Duodenal mucosa (tissue), 2 donors: Measurements from ENCODE around the gene NGB.

ENCODE experiments used
- H3K27ac ChIP-seq: one replicate; pipeline ENCODE4 v1.7.0; 2013; ENCODE audit warnings: low read depth, low read length
- H3K27me3 ChIP-seq, 2 donors: one replicate each; pipeline ENCODE4 v1.7.0; 2013; ENCODE audit warnings: low read length in 2 of 2, control low read depth in 1 of 2; ENCODE audit not compliant: insufficient read depth in 2 of 2, control insufficient read depth in 1 of 2
- H3K36me3 ChIP-seq, 2 donors: one replicate each; pipeline ENCODE4 v1.7.0; 2013; ENCODE audit warnings: low read length in 2 of 2, control low read depth in 1 of 2; ENCODE audit not compliant: insufficient read depth in 2 of 2, control insufficient read depth in 1 of 2
- H3K4me1 ChIP-seq, 2 donors: one replicate each; pipeline ENCODE4 v1.7.0; 2013; ENCODE audit warnings: low read length in 2 of 2, control low read depth in 1 of 2; ENCODE audit not compliant: insufficient read depth in 2 of 2, control insufficient read depth in 1 of 2
- H3K4me3 ChIP-seq, 2 donors: one replicate each; pipeline ENCODE4 v1.7.0; 2013; ENCODE audit warnings: low read length in 2 of 2, low read depth in 1 of 2
- H3K9ac ChIP-seq, 2 donors: one replicate each; pipeline ENCODE4 v1.7.0; 2013; ENCODE audit warnings: low read length in 2 of 2, low read depth in 1 of 2
- H3K9me3 ChIP-seq, 2 donors: one replicate each; pipeline ENCODE4 v1.7.0; 2013; ENCODE audit warnings: low read length in 2 of 2, control low read depth in 1 of 2; ENCODE audit not compliant: control insufficient read depth in 1 of 2

Gene NGB

GRCh38 chr14:77256694-77257093 lies 14.3 kb downstream of the NGB start:
- H3K4me1 ChIP-seq = no peaks in the 10 kb centered on the region
- no peak overlapping the region for H3K4me3 ChIP-seq
- no peaks in the 10 kb centered on the region for H3K36me3 ChIP-seq
- H3K27me3 ChIP-seq = no peaks in the 10 kb centered on the region
- no peaks in the 10 kb centered on the region for H3K9me3 ChIP-seq
- H3K9ac ChIP-seq = no peak overlapping the region
- no peak overlapping the region for H3K27ac ChIP-seq

GRCh38 chr14:77253333-77254190 lies 17.4 kb downstream of the NGB start:
- Histone ChIP-seq H3K4me3 (no peak overlapping the region), H3K27me3 (no peaks in the 10 kb centered on the region), H3K36me3 (no peaks in the 10 kb centered on the region), H3K9ac (no peak overlapping the region), H3K27ac (no peak overlapping the region), H3K4me1 (no peaks in the 10 kb centered on the region), H3K9me3 (no peaks in the 10 kb centered on the region)

- H3K27me3 ChIP-seq = no peaks in the 10 kb centered on the region
- no peak overlapping the region for H3K4me3 ChIP-seq
- H3K36me3 ChIP-seq = no peaks in the 10 kb centered on the region
- H3K27ac ChIP-seq = no peak overlapping the region
- no peaks in the 10 kb centered on the region for H3K4me1 ChIP-seq
- no peak overlapping the region for H3K9ac ChIP-seq
- no peaks in the 10 kb centered on the region for H3K9me3 ChIP-seq
These were observed 19.1 kb downstream of the NGB start for GRCh38 chr14:77251870-77252269.

GRCh38 chr14:77250927-77251326 lies 20.1 kb downstream of the NGB start:
- Histone ChIP-seq H3K36me3 (no peaks in the 10 kb centered on the region), H3K9ac (no peak overlapping the region), H3K27ac (no peak overlapping the region), H3K27me3 (no peaks in the 10 kb centered on the region), H3K4me3 (no peak overlapping the region), H3K4me1 (no peaks in the 10 kb centered on the region), H3K9me3 (no peaks in the 10 kb centered on the region)

GRCh38 chr14:77249286-77249685 lies 21.7 kb downstream of the NGB start:
- no peak overlapping the region for H3K9ac ChIP-seq
- H3K27me3 ChIP-seq = no peaks in the 10 kb centered on the region
- H3K4me3 ChIP-seq = no peak overlapping the region
- no peaks in the 10 kb centered on the region for H3K36me3 ChIP-seq
- no peaks in the 10 kb centered on the region for H3K9me3 ChIP-seq
- H3K4me1 ChIP-seq = no peaks in the 10 kb centered on the region
- no peak overlapping the region for H3K27ac ChIP-seq

DNA sequence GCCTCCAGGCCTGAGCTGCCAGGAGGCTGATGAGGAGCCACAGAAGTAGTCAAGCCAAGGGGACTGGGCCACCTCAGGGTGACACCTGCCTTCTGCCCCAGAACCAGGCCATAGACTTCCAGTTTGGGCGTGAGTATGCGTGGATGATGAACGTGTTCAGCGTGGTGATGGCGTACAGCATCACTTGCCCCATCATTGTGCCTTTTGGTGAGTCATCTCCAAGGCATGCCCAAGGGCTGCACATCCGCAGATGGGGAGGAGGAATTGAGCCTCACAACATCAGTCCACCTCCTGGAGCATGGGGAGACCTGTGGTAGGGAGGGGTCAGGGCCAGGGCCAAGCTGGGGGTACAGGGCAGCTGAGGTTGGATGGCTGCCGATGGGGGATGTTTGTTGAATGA lies 22.3 kb downstream of the NGB start:
- H3K9ac ChIP-seq = no peak overlapping the region
- no peaks in the 10 kb centered on the region for H3K9me3 ChIP-seq
- no peak overlapping the region for H3K4me3 ChIP-seq
- no peaks in the 10 kb centered on the region for H3K4me1 ChIP-seq
- H3K36me3 ChIP-seq = no peaks in the 10 kb centered on the region
- no peaks in the 10 kb centered on the region for H3K27me3 ChIP-seq
- H3K27ac ChIP-seq = no peak overlapping the region

GRCh38 chr14:77246784-77247183 lies 24.2 kb downstream of the NGB start:
- Histone ChIP-seq H3K4me1 (no peaks in the 10 kb centered on the region), H3K36me3 (no peaks in the 10 kb centered on the region), H3K9ac (no peak overlapping the region), H3K27ac (no peak overlapping the region), H3K9me3 (no peaks in the 10 kb centered on the region), H3K27me3 (no peaks in the 10 kb centered on the region), H3K4me3 (no peak overlapping the region)

DNA sequence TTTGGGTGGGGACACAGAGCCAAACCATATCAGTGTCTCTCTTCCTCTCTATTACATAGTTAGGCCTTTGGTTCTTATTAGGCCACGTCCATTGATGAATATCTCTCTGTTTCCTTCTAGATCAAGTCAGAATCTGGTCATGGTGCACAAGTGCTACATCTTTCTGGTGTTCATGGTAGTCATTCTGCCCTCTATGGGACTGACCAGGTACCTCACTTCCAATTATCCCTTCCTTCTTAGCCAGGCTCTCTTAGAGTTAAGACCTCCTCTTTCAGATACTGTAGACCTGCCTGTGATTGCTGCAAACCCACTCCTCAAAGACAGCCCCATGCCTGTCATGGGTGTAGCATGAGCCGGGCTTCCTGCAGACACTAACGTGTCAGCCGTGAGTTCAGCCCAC lies 25.2 kb downstream of the NGB start:
- Histone ChIP-seq H3K4me1 (no peaks in the 10 kb centered on the region), H3K27me3 (no peaks in the 10 kb centered on the region), H3K9ac (no peak overlapping the region), H3K9me3 (no peaks in the 10 kb centered on the region), H3K36me3 (no peaks in the 10 kb centered on the region), H3K4me3 (no peak overlapping the region), H3K27ac (no peak overlapping the region)

DNA sequence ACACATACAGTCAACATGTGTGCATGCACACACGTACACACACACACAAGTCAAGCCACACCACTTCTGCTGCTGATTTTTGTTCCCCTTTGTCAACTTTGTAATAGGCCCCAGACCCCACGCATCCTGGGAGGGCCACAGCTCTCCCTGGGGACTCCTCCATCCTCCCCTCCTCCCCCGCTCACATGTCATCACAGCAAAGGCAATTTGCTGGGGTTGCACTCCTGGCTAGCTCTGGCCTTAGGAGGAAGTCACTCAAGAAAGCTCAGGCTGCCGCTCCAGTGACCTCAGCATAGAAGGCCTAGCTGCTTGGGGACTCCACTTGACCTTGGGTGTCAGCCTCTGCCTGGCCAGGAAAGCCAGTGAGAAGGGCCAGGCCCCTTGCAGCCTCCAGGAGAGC lies 27.2 kb downstream of the NGB start:
- Histone ChIP-seq H3K27ac (no peak overlapping the region), H3K9me3 (no peaks in the 10 kb centered on the region), H3K4me1 (no peaks in the 10 kb centered on the region), H3K27me3 (no peaks in the 10 kb centered on the region), H3K36me3 (no peaks in the 10 kb centered on the region), H3K4me3 (no peak overlapping the region), H3K9ac (no peak overlapping the region)

DNA sequence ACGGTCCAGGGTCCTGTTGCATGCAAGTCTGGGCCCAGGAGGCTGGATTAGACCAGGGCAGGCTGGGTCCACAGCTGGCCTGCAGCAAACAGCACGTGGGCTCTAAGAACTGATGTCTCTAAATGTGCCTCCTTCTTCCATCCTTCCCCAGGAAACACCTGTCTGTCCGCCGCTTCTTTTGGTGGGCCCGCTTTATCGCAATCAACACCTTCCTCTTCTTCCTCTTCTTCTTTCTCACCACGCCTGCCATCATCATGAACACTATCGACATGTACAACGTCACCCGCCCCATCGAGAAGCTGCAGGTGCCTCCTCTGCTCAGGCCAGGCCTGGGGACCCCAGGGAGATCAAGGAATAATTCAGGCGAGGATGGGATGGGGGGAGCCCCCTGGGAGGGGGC lies 28.3 kb downstream of the NGB start:
- no peaks in the 10 kb centered on the region for H3K9me3 ChIP-seq
- no peaks in the 10 kb centered on the region for H3K4me1 ChIP-seq
- no peak overlapping the region for H3K27ac ChIP-seq
- no peaks in the 10 kb centered on the region for H3K27me3 ChIP-seq
- no peaks in the 10 kb centered on the region for H3K36me3 ChIP-seq
- no peak overlapping the region for H3K9ac ChIP-seq
- H3K4me3 ChIP-seq = no peak overlapping the region
